HG03108 (cell line): ENCODE results near the gene TTC32.

Experiments used
- ATAC-seq: cut with Tn5 transposase; IDR thresholded peaks from one replicate; pipeline ENCODE4 v1.9.1; 2021; ENCODE audit warnings: moderate library complexity; ENCODE audit not compliant: unreplicated experiment

TTC32 gene

GRCh38 chr2:19854596-19855541, 46.9 kb downstream of the TTC32 start:
- no peak for ATAC-seq

GRCh38 chr2:19851116-19851695, 50.6 kb downstream of the TTC32 start:
- ATAC-seq: no peak

GRCh38 chr2:19850056-19851050, 51.4 kb downstream of the TTC32 start:
- ATAC-seq: no peak

- no peak for ATAC-seq
Observed at GRCh38 chr2:19848952-19849351, 52.8 kb downstream of the TTC32 start.

- ATAC-seq: no peak
Observed at GRCh38 chr2:19848029-19848750, 53.6 kb downstream of the TTC32 start.

GRCh38 chr2:19847486-19847885, 54.3 kb downstream of the TTC32 start:
- no peak for ATAC-seq
